ENCODE results near the gene ZNF613.
"Not testable (repeated sequence)": the region's sequence is repeated elsewhere in the genome, so short reads cannot be mapped to it uniquely, and the experiment has no call there.

Gene ZNF613

GRCh38 chr19:51926784-51927741 lies at the start of gene ZNF613:
Gene ZNF613 (plus strand): TSS chr19:51927472. CDS start chr19:51936221, 8,749 bp downstream.
- DNase-seq (ENCODE audit: low read depth in 2 of 2): peak; percentile 66 to 67

- no peak for DNase-seq (ENCODE audit: low read depth in 2 of 2)
Observed at GRCh38 chr19:51882518-51882917, 44.8 kb upstream of the ZNF613 start.

GRCh38 chr19:51884713-51885112 lies 42.6 kb upstream of the ZNF613 start:
- no peak for DNase-seq (ENCODE audit: low read depth in 2 of 2)

GRCh38 chr19:51887522-51888498 lies 39.5 kb upstream of the ZNF613 start, which contains the start of gene ZNF577:
Gene ZNF577 (minus strand): TSS chr19:51887951. CDS start chr19:51880382, 7,569 bp downstream.
- DNase-seq (ENCODE audit: low read depth in 2 of 2): peak in 1 of 2 donors; percentile 29

GRCh38 chr19:51889934-51890333 lies 37.3 kb upstream of the ZNF613 start:
- DNase-seq (ENCODE audit: low read depth in 2 of 2): no peak

- DNase-seq (ENCODE audit: low read depth in 2 of 2): no peak
Observed at GRCh38 chr19:51891193-51891747, 36.0 kb upstream of the ZNF613 start.

- DNase-seq (ENCODE audit: low read depth in 2 of 2): no peak
Observed at GRCh38 chr19:51901860-51902259, 25.4 kb upstream of the ZNF613 start.

GRCh38 chr19:51903192-51903591 lies 24.1 kb upstream of the ZNF613 start:
- DNase-seq (ENCODE audit: low read depth in 2 of 2): no peak

- peak; percentile 39 to 58 for DNase-seq (ENCODE audit: low read depth in 2 of 2)
Observed at GRCh38 chr19:51904331-51905165, 22.7 kb upstream of the ZNF613 start, which contains the start of gene ZNF649. Gene ZNF649 (minus strand): TSS chr19:51905017. CDS start chr19:51900107, 4,910 bp downstream.

GRCh38 chr19:51905206-51905605 lies 22.1 kb upstream of the ZNF613 start:
- no peak for DNase-seq (ENCODE audit: low read depth in 2 of 2)

GRCh38 chr19:51905639-51906038 lies 21.6 kb upstream of the ZNF613 start:
- DNase-seq (ENCODE audit: low read depth in 2 of 2): not testable (repeated sequence)

GRCh38 chr19:51906108-51906507 lies 21.2 kb upstream of the ZNF613 start:
- not testable (repeated sequence) for DNase-seq (ENCODE audit: low read depth in 2 of 2)

- DNase-seq (ENCODE audit: low read depth in 2 of 2): not testable (repeated sequence)
Observed at GRCh38 chr19:51907981-51908380, 19.3 kb upstream of the ZNF613 start.

- no peak for DNase-seq (ENCODE audit: low read depth in 2 of 2)
Observed at GRCh38 chr19:51915324-51915867, 11.9 kb upstream of the ZNF613 start.

GRCh38 chr19:51916167-51916566 lies 11.1 kb upstream of the ZNF613 start:
- no peak for DNase-seq (ENCODE audit: low read depth in 2 of 2)

GRCh38 chr19:51919606-51920005 lies 7.7 kb upstream of the ZNF613 start:
- DNase-seq (ENCODE audit: low read depth in 2 of 2): no peak

- DNase-seq (ENCODE audit: low read depth in 2 of 2): no peak
Observed at GRCh38 chr19:51921949-51922348, 5.3 kb upstream of the ZNF613 start.

GRCh38 chr19:51926426-51926783 lies 867 bp upstream of the ZNF613 start:
- no peak for DNase-seq (ENCODE audit: low read depth in 2 of 2)

GRCh38 chr19:51927859-51928258 lies 587 bp downstream of the ZNF613 start:
- no peak for DNase-seq (ENCODE audit: low read depth in 2 of 2)

- no peak for DNase-seq (ENCODE audit: low read depth in 2 of 2)
Observed at GRCh38 chr19:51931921-51932320, 4.6 kb downstream of the ZNF613 start.

Measured in stimulated activated CD4-positive, alpha-beta T cell treated with anti-CD3 and anti-CD28 coated beads, Interleukin-1b, Interleukin-23, amount 100 ng/mL, for 1 hour (primary cell).